ENCODE data around the gene KIAA2012.

KIAA2012 gene

GRCh38 chr2:202108345-202108744, 35.3 kb downstream of the KIAA2012 start:
- TF ChIP-seq CTCF (IDR thresholded peaks at IDR 0.05; ENCODE audit: low read depth, low read length) = no peak
- DNase-seq (ENCODE audit: extremely low read depth, low read depth) = no peak

- no peak for TF ChIP-seq CTCF (IDR thresholded peaks at IDR 0.05; ENCODE audit: low read depth, low read length)
Measured at GRCh38 chr2:202109139-202109736, 36.2 kb downstream of the KIAA2012 start.

GRCh38 chr2:202109737-202110184, 36.7 kb downstream of the KIAA2012 start:
- DNase-seq (ENCODE audit: extremely low read depth, low read depth) = peak; percentile 28
- TF ChIP-seq CTCF (IDR thresholded peaks at IDR 0.05; ENCODE audit: low read depth, low read length) = no peak

More at GRCh38 chr2:202109139-202109736, 36.2 kb downstream of the KIAA2012 start:
- no peak for DNase-seq (ENCODE audit: extremely low read depth, low read depth)

- no peak for TF ChIP-seq CTCF (IDR thresholded peaks at IDR 0.05; ENCODE audit: low read depth, low read length)
- DNase-seq (ENCODE audit: extremely low read depth, low read depth) = no peak
Measured at GRCh38 chr2:202110491-202110890, 37.4 kb downstream of the KIAA2012 start.

- no peak for DNase-seq (ENCODE audit: extremely low read depth, low read depth)
- no peak for TF ChIP-seq CTCF (IDR thresholded peaks at IDR 0.05; ENCODE audit: low read depth, low read length)
Measured at GRCh38 chr2:202112041-202112440, 39.0 kb downstream of the KIAA2012 start.

- TF ChIP-seq CTCF (IDR thresholded peaks at IDR 0.05; ENCODE audit: low read depth, low read length) = no peak
- DNase-seq (ENCODE audit: extremely low read depth, low read depth) = peak; percentile 81
Measured at GRCh38 chr2:202113571-202114142, 40.6 kb downstream of the KIAA2012 start.

GRCh38 chr2:202114291-202114690, 41.2 kb downstream of the KIAA2012 start:
- no peak for TF ChIP-seq CTCF (IDR thresholded peaks at IDR 0.05; ENCODE audit: low read depth, low read length)
- DNase-seq (ENCODE audit: extremely low read depth, low read depth) = no peak
